Retinal pigment epithelial cell (primary cell): ENCODE data around the gene ACACB.
A peak's percentile ranks its signal among the peaks of the same experiment; 100 is the strongest.

ENCODE experiments used
- DNase-seq: peaks from one replicate; pipeline ENCODE4 v3.0.0-alpha.2; 2010; ENCODE audit warnings: low read depth
- H3K4me3 ChIP-seq: 2 replicates; pipeline ENCODE4 v1.5.1; 2011; ENCODE audit warnings: mild to moderate bottlenecking, low read length, control low read depth, moderate library complexity
- TF ChIP-seq, protein P1 (sequence below): conservative IDR thresholded peaks from 2 replicates; pipeline ENCODE4 v1.5.1; 2011; ENCODE audit warnings: low read depth, low read length, control low read depth, inconsistent platforms

ACACB gene

DNA sequence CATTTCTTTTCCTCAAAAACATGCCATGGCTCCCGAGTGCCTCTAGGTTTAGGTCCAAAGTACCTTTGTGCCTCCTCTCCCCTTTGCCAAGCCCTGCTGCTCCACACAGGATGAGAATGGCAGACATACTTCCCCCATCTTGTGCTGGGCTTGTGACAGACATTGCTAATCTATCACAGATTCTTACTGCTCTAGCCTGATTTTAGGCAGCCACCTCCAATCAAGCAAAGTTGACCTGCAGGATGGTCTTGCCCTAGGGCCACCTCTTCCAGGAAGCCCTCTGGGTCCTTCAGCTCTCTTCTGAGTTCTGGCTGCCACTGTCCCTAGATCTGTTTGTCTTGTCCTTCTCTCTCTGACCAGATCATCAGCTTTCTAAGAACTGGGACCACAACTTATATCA lies 172.2 kb downstream of the ACACB start:
- no peak overlapping the region for H3K4me3 ChIP-seq
- no peak for DNase-seq
- TF ChIP-seq, protein P1, sequence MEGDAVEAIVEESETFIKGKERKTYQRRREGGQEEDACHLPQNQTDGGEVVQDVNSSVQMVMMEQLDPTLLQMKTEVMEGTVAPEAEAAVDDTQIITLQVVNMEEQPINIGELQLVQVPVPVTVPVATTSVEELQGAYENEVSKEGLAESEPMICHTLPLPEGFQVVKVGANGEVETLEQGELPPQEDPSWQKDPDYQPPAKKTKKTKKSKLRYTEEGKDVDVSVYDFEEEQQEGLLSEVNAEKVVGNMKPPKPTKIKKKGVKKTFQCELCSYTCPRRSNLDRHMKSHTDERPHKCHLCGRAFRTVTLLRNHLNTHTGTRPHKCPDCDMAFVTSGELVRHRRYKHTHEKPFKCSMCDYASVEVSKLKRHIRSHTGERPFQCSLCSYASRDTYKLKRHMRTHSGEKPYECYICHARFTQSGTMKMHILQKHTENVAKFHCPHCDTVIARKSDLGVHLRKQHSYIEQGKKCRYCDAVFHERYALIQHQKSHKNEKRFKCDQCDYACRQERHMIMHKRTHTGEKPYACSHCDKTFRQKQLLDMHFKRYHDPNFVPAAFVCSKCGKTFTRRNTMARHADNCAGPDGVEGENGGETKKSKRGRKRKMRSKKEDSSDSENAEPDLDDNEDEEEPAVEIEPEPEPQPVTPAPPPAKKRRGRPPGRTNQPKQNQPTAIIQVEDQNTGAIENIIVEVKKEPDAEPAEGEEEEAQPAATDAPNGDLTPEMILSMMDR, result no peak

DNA sequence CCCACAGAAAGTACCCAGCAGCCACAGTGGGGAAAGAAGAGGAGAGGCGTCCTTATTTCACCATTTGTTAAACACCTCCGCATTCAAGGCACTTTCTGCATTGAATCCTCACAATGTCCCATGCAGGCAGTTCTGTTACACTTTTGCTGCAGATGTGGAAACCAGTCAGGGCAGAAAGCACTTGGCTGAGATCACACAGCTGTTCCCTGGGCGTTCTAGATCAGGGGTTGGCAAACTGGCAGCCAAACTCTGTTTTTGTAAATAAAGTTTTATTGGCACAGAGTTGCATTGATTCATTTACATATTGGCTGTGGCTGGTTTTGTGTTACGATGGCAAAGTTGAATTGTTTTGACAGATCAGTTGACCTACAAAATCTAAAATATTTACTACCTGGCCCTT lies 172.6 kb downstream of the ACACB start:
- no peak for DNase-seq
- TF ChIP-seq, protein P1, result no peak
- no peak overlapping the region for H3K4me3 ChIP-seq

DNA sequence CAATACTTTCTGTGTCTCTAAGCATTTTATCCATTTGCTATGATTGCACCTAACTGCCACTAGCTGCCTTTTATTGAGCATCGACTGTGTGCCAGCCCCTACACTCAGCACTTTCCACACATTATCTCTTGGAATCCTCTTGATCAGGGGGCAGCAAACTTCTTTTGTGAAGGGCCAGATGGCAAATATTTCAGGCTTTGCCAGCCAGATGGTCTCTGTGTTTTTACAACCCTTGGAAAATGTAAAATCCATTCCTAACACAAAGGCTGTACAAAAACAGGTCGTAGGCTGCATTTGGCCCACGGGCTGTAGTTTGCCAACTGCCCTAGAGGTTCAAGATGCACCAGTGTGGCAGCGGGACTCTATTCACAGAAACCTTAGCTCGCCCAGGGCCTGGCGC lies 173.2 kb downstream of the ACACB start:
- TF ChIP-seq, protein P1, result no peak

DNA sequence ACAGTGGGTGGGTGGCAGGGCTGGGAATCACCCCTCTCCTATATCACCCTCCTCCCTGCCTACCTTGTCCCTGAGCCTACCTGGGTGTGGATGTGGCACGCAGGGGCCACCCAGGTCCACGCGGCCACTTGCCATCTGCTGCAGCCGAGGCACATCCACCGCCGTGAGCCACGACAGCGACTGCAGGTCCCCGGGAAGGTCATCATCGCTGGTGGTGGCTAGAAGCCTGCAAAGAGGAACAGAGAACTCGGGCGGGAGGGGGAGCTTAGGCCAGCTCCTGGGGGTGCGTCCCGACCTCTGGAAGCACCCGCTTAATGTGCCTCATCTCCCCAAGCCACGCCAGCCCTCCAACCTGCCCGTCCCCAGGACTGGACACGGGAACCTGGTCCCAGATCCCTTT lies 173.7 kb downstream of the ACACB start:
- DNase-seq, result no peak
- H3K4me3 ChIP-seq, result no peak overlapping the region
- TF ChIP-seq, protein P1, result no peak

More for the DNA sequence above, 173.2 kb downstream of the ACACB start:
- no peak overlapping the region for H3K4me3 ChIP-seq
- no peak for DNase-seq

DNA sequence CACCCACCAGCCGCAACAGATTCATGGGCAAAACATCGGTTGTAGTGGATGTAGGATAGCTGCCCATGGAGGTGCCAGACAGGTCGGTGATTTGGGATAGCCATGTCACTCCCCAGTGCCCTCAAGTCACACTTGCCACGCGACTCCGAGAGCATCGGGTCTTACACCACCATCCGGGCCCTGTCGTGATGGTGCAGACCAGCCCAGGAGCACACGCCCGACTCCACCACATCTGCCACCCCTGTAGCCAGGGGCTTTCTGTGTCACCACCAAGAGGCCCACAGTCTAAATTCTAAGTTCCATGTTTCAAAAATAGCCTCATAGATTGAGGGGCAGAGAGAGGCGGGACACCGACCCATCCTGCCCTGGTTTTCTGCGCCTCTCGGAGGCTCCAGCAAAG lies 174.7 kb downstream of the ACACB start:
- TF ChIP-seq, protein P1, result no peak
- no peak overlapping the region for H3K4me3 ChIP-seq
- no peak for DNase-seq

DNA sequence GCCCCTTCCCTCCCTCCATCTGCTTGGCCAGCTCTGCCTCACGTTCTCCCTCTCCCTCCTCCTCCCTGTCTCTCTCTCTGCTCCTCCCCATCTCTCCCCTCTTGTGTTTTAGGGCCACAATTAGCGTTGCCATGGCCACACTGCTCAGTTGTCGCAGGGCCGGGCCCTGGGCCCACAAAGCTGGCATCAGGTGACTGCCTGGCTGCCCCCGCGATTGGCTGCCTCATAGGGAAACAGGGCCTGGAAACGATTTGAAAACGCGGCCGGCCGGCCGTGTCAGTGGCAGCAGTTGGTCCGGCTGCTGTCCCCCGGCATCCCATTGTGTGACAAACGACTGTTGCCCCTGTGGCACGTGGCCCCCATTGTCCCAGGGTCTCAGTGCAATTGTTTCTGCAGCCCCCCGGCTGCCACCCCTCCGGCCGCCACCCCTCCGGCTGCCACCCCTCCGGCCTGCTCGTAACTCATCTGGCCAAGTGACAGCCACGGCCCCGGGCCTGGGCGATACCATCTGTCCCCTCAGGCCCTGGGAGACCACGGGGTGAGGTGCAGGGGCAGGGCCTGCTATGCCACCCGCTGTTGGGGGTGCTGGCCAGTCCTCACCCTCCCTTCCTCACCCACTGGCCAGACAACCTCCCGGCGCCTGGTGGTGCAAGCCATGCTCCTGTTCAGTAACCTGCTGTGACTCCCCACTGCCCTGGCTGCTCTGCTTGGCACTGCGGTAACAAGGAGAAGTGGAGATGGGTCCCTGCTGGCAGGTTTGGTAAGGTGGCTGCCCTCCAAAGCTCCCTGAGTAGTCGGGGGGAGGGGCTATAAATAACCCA lies 175.3 kb downstream of the ACACB start:
- peak overlapping the region; percentile 23 for H3K4me3 ChIP-seq
- TF ChIP-seq, protein P1, result no peak
- DNase-seq, result peak; percentile 60

DNA sequence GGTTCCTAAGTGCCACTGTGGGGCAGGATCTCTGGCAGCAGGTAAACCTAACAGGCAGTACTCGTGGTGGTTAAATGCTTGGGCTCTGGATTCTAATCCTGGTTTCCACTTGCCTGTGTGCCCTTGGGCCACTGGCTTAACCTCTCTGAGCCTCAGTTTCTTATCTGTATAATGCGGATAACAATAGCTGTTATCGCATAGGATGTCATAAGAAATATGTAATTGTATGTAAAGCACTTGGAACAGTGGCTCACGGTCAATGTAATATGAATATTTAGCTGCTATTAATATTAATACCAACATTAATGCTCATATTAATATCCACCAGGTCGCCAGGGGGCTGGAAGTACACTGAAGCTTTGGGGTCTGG lies 175.9 kb downstream of the ACACB start:
- no peak for DNase-seq
- TF ChIP-seq, protein P1, result no peak
- H3K4me3 ChIP-seq, result no peak overlapping the region
